A549 treated with ZK216348 at 1 μM for 4 hours (cell line): Measurements from ENCODE around the gene HDHD3. TPM values are rescaled to one million over a fixed set of nuclear protein-coding genes. Genes with fewer than 3 reads are reported as not detected.

Experiments used
- total RNA-seq: library from RNA; stranded (reverse); fragments of 200-300 nt; extraction: Qiagen RNA extraction; gene quantifications from 5 replicates; pipeline ENCODE4 v1.2.3, GENCODE V29; 2022; ENCODE audit warnings: low read depth

HDHD3 gene, protein sequence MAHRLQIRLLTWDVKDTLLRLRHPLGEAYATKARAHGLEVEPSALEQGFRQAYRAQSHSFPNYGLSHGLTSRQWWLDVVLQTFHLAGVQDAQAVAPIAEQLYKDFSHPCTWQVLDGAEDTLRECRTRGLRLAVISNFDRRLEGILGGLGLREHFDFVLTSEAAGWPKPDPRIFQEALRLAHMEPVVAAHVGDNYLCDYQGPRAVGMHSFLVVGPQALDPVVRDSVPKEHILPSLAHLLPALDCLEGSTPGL
- total RNA-seq: 14.5 to 28.6 TPM (median 23.9 TPM) in 5 replicates

DNA sequence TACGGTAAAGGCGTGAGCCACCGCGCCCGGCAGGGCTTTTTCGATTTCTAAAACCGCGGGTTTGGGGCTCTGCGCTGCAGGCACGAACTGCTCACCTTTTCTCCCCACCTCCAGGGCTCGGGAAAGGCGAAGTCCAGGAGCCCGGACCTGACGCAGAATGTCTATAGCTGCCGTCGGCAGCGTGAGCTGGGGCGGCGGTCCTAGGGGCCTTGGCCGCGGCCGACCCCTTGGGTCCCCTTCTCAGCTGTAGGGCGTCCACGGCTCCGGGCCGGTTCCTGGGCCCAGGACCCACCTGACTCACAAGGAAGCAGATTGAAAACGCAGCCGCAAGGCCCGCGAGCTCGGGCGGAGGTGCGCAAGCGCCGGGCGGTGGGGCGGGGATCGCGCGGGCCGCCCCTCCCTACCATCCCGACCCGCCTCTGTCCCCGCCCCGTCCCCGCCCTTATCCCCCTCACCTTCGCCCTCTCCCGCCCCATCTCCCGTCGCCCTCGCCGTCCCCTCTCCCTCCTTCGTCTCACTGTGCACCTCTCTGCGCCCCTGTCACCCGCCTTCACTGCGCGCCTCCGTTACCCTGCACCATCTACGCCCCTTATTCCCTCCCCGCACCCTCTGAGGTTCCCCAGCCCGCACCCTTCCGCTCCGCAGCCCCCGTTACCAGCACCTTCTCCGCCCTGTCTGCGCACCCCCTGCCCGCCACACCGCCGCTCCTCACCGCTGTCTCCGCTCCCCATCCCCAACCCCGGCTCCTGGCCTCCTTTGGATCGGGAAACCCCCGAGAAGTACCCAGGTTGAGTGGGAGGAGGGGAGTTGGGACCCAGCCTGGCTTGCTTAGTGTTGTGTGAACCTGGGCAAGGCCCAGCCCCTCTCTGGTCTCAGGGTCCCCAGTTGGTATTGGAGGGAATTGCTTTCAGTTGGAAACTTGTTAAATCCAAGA is at the start of gene HDHD3:
Gene HDHD3, minus strand, starts transcription at position 353 of the 934 bp plus-strand sequence. CDS start 2,632 bp downstream, outside the sequence.

DNA sequence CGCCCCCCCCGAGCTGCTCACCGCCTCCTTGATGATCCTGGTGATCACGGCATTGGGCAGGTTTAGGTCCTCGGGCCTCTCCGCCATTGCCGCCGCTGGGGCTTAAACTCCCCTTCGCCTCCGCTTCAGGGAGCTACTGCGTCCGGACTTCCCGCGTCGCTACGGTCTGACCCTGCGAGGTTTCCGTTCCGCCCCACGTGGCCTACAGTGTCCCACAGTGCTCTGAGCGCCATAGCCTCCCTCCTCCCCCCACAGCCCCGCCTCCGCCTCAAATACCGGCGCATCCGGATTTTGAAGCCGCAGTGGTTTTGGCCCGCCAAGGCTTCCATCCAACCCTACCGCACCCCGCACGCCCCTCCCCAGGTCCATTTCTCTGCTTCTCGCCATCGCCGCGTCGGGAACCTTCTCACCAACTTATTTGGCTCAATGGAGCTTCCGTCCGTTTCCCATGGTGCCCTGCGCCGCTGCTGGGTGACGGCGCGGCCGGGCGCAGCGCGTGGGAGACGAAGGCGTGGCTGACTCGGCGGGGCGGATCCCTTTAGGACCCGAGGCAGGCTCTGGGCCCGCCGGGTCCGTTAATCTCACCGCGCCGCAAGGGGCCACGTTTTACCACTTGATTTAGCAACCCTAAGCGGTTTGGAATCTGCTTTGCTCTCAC is 33.5 kb upstream of the HDHD3 start, which contains the start of the genes C9orf43 and POLE3:
Gene C9orf43, plus strand, starts transcription at position 541 of the 658 bp plus-strand sequence. CDS start 2,747 bp downstream, outside the sequence.
Gene POLE3, minus strand, starts transcription at position 469 of the 658 bp plus-strand sequence. Its CDS starts 382 bp downstream, at position 87.

DNA sequence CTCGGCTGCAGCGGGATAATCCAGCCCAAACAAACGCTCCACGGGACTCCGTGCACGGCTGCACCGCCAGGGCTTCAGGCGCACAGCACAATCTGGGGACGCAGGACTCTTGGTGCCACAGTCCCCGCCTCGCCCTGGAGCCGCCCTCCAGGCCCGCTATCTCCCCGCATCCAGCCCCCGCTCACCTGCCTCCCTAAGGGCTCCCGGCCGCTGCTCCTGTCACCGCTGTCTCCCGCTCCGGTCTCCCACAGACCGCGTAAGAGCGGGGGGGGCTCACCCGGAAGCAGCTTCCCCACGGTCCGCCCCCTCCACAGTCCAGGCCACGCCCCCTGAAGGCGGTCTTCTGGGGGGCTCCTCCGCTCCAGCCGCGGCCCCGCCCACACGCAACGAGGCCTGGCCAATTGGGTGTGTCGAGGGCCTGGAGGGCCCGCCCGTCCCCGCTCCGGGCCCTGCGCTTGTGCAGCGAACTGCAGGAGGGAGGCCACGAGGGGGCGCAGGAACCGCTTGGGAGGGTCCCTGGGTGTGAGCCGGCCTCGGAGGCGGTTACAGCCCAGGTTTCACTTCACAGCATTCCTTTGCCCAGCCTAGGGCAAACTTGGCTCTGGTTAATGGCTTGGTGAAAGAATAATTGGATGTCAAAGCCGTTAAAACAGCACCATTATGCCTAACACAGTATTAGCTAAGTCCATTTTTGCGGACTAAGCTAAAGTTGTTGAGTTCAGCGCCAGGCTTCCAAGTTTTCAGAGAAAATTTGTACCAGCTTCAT is 24.4 kb upstream of the HDHD3 start, which contains the start of gene ALAD:
Gene ALAD, minus strand, starts transcription at position 258 of the 766 bp plus-strand sequence. CDS start 7,725 bp downstream, outside the sequence.

DNA sequence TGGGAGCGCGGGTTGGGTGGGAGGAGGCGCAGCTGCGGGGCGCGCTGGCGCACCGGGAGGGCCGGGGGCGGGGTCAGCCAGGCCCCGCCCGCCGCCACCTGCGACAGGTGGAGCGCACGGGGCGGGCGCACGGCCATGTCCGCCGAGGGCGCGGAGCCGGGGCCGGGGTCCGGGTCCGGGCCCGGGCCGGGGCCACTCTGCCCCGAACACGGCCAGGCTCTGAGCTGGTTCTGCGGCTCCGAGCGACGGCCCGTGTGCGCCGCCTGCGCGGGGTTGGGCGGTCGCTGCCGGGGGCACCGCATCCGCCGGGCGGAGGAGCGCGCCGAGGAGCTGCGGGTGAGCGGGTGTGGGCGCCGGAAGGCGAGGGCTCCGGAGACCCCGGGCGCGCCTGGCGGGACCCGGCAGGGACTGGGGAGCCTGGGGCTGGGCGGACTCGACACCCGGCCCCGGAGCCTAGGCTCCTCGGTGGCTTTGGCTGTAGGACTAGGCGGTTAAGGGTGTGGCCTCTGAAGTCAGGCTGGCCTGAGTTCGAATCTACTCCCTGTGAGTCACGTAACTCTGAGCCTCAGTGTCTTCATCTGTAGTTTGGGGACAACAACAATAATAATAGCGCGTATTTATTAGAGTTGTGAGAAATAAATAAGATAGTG is 27.2 kb downstream of the HDHD3 start, which contains the start of gene BSPRY:
Gene BSPRY, plus strand, starts transcription at position 97 of the 650 bp plus-strand sequence. Its CDS starts 39 bp downstream, at position 136.

DNA sequence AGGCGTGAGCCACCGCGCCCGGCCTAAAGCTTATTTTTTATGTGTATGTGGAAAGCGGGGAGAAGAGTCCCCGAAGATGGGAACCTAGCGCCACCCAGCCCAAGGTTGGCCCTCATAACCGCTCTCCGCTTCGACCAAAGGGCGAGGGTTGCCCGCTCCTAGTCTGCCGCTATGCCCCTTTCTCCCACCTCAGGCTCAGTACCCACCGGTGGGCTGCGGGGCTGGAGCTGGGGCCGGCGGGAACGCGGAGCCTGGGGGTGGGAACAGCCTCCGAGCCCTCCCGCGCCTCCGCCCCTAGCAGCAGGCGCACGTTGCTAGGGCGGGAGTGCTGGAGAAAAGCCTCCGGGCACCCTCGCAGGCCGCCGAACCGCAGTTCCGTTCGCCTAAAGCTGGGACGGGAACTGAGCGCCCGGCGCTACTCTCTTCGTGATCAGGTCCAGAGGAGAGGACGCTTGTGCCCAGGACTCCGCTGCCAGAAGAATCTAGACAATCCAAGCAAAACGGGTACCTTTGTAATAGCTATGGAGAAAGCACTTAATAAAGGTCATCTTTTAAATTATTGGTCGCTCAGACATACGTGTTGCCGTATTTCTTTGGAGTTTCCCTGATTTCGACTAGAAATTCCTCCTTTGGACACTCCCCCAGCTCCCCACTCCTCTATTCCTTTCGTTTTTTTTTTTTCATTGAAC is 36.6 kb downstream of the HDHD3 start, which contains the start of gene WDR31:
Gene WDR31, minus strand, starts transcription at position 265 of the 689 bp plus-strand sequence. CDS start 8,253 bp downstream, outside the sequence.

Other genes with a start within 250 kb of the HDHD3 start
- 6.9 to 8.5 TPM (median 7.5 TPM) in 5 replicates for gene SLC31A2, start 226.0 kb downstream of the HDHD3 start, total RNA-seq
- 15.8 to 19.2 TPM (median 17.1 TPM) in 5 replicates for gene FKBP15, start 155.7 kb downstream of the HDHD3 start, total RNA-seq
- gene SLC31A1, start 155.4 kb downstream of the HDHD3 start, total RNA-seq: 17.9 to 22.7 TPM (median 18.5 TPM) in 5 replicates
- 45.4 to 68.8 TPM (median 49.0 TPM) in 5 replicates for gene CDC26, start 101.4 kb downstream of the HDHD3 start, total RNA-seq
- gene PRPF4, start 101.3 kb downstream of the HDHD3 start, total RNA-seq: 54.4 to 59.6 TPM (median 56.4 TPM) in 5 replicates
- not detected in 5 replicates for gene RNF183, start 73.6 kb downstream of the HDHD3 start, total RNA-seq
- 0.94 to 1.5 TPM (median 1.2 TPM) in 5 replicates for gene WDR31, start 36.7 kb downstream of the HDHD3 start, total RNA-seq
- 0.06 to 0.10 TPM in 2 of 5 replicates, not detected in the others for gene BSPRY, start 27.4 kb downstream of the HDHD3 start, total RNA-seq
- 10.4 to 17.4 TPM (median 14.8 TPM) in 5 replicates for gene ALAD, start 24.3 kb upstream of the HDHD3 start, total RNA-seq
- 106 to 120 TPM (median 112 TPM) in 5 replicates for gene POLE3, start 33.7 kb upstream of the HDHD3 start, total RNA-seq
- 0.33 to 1.1 TPM (median 0.41 TPM) in 5 replicates for gene C9orf43, start 33.8 kb upstream of the HDHD3 start, total RNA-seq
- 17.2 to 24.4 TPM (median 21.5 TPM) in 5 replicates for gene RGS3, start 86.7 kb upstream of the HDHD3 start, total RNA-seq